Inflammatory macrophage treated with lipopolysaccharide for 4 hours (primary cell): Measurements from ENCODE around the gene CFAP97D1.
A peak's percentile ranks its signal among the peaks of the same experiment; 100 is the strongest.

Source experiments
- DNase-seq: peaks from one replicate; pipeline ENCODE4 v3.0.0-alpha.2; 2020

The CFAP97D1 gene

GRCh38 chr17:43780135-43780534 lies at the start of gene CFAP97D1:
Gene CFAP97D1, plus strand, starts transcription at chr17:43780435. Its CDS starts 28 bp downstream, at chr17:43780463.
- no peak for DNase-seq

- no peak for DNase-seq
Observed at GRCh38 chr17:43732958-43733357, 47.3 kb upstream of the CFAP97D1 start.

GRCh38 chr17:43733956-43734355 lies 46.3 kb upstream of the CFAP97D1 start:
- no peak for DNase-seq

GRCh38 chr17:43734376-43734775 lies 45.9 kb upstream of the CFAP97D1 start:
- no peak for DNase-seq

GRCh38 chr17:43736389-43736788 lies 43.8 kb upstream of the CFAP97D1 start:
- DNase-seq = no peak

GRCh38 chr17:43737722-43738121 lies 42.5 kb upstream of the CFAP97D1 start:
- DNase-seq = no peak

- DNase-seq = no peak
Observed at GRCh38 chr17:43740541-43740940, 39.7 kb upstream of the CFAP97D1 start.

- peak; percentile 15 for DNase-seq
Observed at GRCh38 chr17:43741636-43742035, 38.6 kb upstream of the CFAP97D1 start.

- peak; percentile 14 for DNase-seq
Observed at GRCh38 chr17:43745541-43745940, 34.7 kb upstream of the CFAP97D1 start.

GRCh38 chr17:43750153-43750552 lies 30.1 kb upstream of the CFAP97D1 start:
- DNase-seq = no peak

GRCh38 chr17:43753493-43754129 lies 26.6 kb upstream of the CFAP97D1 start:
- DNase-seq = peak; percentile 57

- DNase-seq = no peak
Observed at GRCh38 chr17:43754947-43755346, 25.3 kb upstream of the CFAP97D1 start.

GRCh38 chr17:43755389-43755875 lies 24.8 kb upstream of the CFAP97D1 start:
- DNase-seq = no peak

GRCh38 chr17:43756201-43756600 lies 24.0 kb upstream of the CFAP97D1 start:
- DNase-seq = no peak

- no peak for DNase-seq
Observed at GRCh38 chr17:43757171-43757660, 23.0 kb upstream of the CFAP97D1 start.

- no peak for DNase-seq
Observed at GRCh38 chr17:43758086-43758485, 22.1 kb upstream of the CFAP97D1 start.

- DNase-seq = no peak
Observed at GRCh38 chr17:43758497-43759174, 21.6 kb upstream of the CFAP97D1 start, which contains the start of gene SOST. Gene SOST, minus strand, starts transcription at chr17:43758791. Its CDS starts 50 bp downstream, at chr17:43758741.

- no peak for DNase-seq
Observed at GRCh38 chr17:43759836-43760235, 20.4 kb upstream of the CFAP97D1 start.

GRCh38 chr17:43760254-43760852 lies 19.9 kb upstream of the CFAP97D1 start:
- peak; percentile 84 for DNase-seq

- DNase-seq = peak; percentile 53
Observed at GRCh38 chr17:43766413-43767052, 13.7 kb upstream of the CFAP97D1 start.

- no peak for DNase-seq
Observed at GRCh38 chr17:43767053-43767712, 13.1 kb upstream of the CFAP97D1 start.

GRCh38 chr17:43767713-43768059 lies 12.5 kb upstream of the CFAP97D1 start:
- no peak for DNase-seq

GRCh38 chr17:43768382-43768781 lies 11.9 kb upstream of the CFAP97D1 start:
- peak; percentile 90 for DNase-seq
